Prostate gland (tissue), 2 donors: ENCODE data around the gene LIMK1.

Experiments used
- POLR2A ChIP-seq: fragments of 450-650 bp; IDR thresholded peaks from one replicate; pipeline ENCODE4 v1.6.1; 2016; ENCODE audit warnings: antibody characterized with exemption, mild to moderate bottlenecking
- TF ChIP-seq, protein P1 (sequence below), 4 experiments: fragments of 200-600 bp in 2 of 4; fragments of 450-650 bp in 2 of 4; sonication (generic) in 2 of 4; IDR thresholded peaks; 1 replicate in 3 of 4; 2 replicates in 1 of 4; pipeline ENCODE4 v1.5.1; 2016 to 2019; ENCODE audit warnings: antibody characterized with exemption in 4 of 4, mild to moderate bottlenecking in 2 of 4, moderate library complexity in 2 of 4

DNA sequence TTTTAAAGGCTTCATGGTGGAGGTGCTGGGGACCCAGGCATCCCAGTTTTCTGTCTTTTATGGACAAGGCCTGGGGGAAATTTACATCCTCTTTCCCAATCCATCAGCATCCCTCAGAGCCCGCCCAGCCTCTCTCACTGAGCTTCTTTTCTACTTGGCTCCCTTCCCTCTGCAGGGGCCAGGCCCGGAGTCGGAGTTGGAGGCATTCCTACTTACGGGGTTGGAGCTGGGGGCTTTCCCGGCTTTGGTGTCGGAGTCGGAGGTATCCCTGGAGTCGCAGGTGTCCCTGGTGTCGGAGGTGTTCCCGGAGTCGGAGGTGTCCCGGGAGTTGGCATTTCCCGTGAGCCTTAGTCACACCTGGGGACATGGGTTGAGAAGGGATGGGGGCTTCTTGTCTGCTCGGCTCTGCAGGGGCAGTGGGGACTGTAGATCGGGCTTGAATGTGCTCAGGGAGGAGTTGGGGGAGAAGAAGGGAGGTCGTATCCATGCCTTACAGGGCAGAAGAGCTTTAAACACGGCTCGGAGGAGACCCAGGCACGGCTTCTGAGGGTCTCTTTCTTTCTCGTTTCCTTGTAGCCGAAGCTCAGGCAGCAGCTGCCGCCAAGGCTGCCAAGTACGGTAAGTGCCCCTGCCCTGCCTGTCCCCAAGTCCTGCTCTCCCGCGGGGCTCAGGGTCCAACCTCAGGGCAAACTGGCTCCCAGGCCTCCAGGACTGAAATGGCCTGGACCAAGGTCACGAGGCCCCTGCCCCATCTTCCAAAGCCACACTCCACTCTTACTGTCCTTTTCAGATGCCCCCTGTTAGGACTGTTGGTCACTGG, 27.3 kb upstream of the LIMK1 start:
- TF ChIP-seq, protein P1, sequence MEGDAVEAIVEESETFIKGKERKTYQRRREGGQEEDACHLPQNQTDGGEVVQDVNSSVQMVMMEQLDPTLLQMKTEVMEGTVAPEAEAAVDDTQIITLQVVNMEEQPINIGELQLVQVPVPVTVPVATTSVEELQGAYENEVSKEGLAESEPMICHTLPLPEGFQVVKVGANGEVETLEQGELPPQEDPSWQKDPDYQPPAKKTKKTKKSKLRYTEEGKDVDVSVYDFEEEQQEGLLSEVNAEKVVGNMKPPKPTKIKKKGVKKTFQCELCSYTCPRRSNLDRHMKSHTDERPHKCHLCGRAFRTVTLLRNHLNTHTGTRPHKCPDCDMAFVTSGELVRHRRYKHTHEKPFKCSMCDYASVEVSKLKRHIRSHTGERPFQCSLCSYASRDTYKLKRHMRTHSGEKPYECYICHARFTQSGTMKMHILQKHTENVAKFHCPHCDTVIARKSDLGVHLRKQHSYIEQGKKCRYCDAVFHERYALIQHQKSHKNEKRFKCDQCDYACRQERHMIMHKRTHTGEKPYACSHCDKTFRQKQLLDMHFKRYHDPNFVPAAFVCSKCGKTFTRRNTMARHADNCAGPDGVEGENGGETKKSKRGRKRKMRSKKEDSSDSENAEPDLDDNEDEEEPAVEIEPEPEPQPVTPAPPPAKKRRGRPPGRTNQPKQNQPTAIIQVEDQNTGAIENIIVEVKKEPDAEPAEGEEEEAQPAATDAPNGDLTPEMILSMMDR (IDR thresholded peaks at IDR 0.05): no peak
- no peak for TF ChIP-seq POLR2A
